GM19193 (cell line): Measurements from ENCODE around the gene TBC1D14.

ENCODE experiments used
- POLR2A ChIP-seq: IDR thresholded peaks from 4 replicates; pipeline ENCODE4 v1.6.1; 2011; ENCODE audit not compliant: insufficient read depth, insufficient read length; ENCODE audit errors: extremely low read depth

TBC1D14 gene

GRCh38 chr4:6929812-6930464, 20.3 kb downstream of the TBC1D14 start:
- TF ChIP-seq POLR2A = no peak

- no peak for TF ChIP-seq POLR2A
Measured at GRCh38 chr4:6932475-6932874, 22.8 kb downstream of the TBC1D14 start.

GRCh38 chr4:6932918-6933317, 23.3 kb downstream of the TBC1D14 start:
- no peak for TF ChIP-seq POLR2A

DNA sequence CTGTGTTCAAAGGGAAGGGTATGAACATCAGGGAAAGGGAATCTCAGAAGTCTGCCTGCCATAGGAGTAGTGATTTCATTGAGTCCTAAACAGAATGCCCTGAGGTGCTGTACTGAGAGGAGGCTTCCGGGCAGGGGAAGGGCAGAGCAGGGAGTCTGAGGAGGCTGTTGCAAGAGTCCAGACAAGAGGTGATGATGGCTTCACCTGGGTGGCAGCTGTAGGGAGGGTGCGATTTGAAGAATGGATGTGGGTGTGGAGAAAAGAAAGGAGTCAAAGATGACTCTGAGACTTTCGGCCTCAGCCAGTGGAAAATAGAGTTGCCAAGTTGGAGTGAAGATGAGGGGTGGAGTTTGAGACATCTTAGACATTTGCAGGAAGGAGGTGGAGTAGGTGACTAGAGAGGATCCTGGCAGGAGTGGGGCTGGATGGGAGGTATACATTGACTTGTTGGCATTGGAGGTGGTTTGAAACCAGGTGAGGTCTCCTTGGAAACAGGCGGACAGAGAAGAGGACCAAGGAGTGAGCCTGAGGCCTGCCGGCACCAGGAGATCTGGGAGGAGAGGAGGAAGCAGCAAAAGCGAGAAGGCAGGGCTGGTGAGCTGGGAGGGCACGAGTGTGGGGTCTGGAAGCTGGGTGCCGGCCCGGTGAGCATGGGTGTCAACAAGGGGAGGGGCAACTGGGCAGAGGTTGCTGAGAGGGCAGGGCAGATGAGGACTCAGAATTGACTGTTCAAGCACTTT, 24.2 kb downstream of the TBC1D14 start:
- TF ChIP-seq POLR2A = no peak

GRCh38 chr4:6935965-6936364, 26.3 kb downstream of the TBC1D14 start:
- TF ChIP-seq POLR2A = no peak

DNA sequence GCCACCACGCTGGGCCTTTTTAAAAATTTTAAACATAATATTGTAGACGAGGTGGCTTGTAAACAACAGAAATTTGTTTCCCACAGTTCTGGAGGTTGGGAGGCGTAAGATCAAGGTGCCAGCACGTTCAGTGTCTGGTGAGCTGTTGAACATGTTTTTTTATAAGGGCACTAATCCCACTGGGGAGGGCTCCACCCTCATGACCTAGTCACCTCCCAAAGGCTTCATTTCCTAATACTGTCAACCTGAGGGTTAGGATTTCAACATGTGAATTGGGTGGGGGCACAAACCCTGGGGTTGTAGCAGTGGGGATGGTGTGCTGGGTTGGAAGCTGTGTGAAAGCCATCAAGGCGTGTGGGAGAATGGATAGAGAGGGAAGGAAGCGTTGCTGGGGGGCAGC, 27.6 kb downstream of the TBC1D14 start:
- TF ChIP-seq POLR2A = no peak

DNA sequence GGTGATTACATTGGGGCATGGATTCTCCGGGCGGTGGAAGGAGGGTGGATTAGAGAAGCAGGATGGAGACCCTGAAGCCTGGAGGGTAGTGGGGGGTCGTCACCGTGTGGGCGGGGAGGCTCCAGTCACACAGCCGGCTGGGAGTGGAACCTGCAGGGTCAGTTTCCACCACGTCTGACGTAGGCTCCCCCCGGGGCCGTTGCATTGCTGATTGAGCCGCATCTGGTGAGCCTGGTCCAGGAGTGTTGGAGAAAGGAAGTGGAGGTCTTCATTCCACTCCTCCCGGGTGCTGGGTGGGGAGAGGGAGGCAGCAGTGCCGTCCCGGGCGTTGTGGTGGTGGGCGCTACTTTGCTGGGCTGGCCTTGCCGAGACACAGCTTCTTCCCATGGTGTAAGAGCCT, 28.1 kb downstream of the TBC1D14 start:
- TF ChIP-seq POLR2A = no peak

GRCh38 chr4:6938237-6938636, 28.6 kb downstream of the TBC1D14 start:
- no peak for TF ChIP-seq POLR2A

- no peak for TF ChIP-seq POLR2A
Measured at GRCh38 chr4:6938647-6939271, 29.1 kb downstream of the TBC1D14 start.

- TF ChIP-seq POLR2A = no peak
Measured at GRCh38 chr4:6939761-6940743, 30.4 kb downstream of the TBC1D14 start.

DNA sequence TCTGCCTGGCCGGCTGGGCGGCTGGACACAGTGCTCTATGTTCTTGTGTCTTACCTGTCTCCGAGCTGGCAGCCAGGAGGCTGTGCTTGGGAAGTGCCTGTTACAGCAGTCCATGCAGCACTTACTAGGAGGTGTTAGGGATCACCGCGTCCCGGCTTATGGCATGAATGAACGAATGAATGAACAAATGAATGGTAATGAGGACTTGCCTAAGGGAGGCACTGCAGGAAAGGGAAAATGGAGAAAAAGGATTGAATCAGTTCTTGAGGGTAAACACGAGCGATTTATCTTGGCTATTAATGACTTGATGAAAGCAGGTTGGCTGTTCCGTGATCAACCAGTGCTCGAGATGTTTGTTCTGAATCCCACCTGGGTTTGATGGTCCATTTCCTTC, 31.1 kb downstream of the TBC1D14 start:
- no peak for TF ChIP-seq POLR2A

GRCh38 chr4:6941796-6942195, 32.2 kb downstream of the TBC1D14 start:
- no peak for TF ChIP-seq POLR2A

- no peak for TF ChIP-seq POLR2A
Measured at GRCh38 chr4:6942238-6942800, 32.7 kb downstream of the TBC1D14 start.
